Ishikawa (cell line): ENCODE data around the gene NAP1L5.

Source experiments
- CEBPB ChIP-seq: IDR thresholded peaks from 2 replicates; pipeline ENCODE4 v1.6.1; 2012
- CREB1 ChIP-seq: IDR thresholded peaks from 2 replicates; pipeline ENCODE4 v1.6.1; 2012; ENCODE audit warnings: low read depth
- EGR1 ChIP-seq: IDR thresholded peaks from 2 replicates; pipeline ENCODE4 v1.6.1; 2012
- EP300 ChIP-seq: IDR thresholded peaks from 2 replicates; pipeline ENCODE4 v1.6.1; 2012; ENCODE audit warnings: borderline replicate concordance
- FOXM1 ChIP-seq: IDR thresholded peaks from 2 replicates; pipeline ENCODE4 v1.6.1; 2012; ENCODE audit warnings: low read depth, borderline replicate concordance
- MAX ChIP-seq: IDR thresholded peaks from 2 replicates; pipeline ENCODE4 v1.6.1; 2012
- NFIC ChIP-seq: IDR thresholded peaks from 2 replicates; pipeline ENCODE4 v1.6.1; 2012
- RAD21 ChIP-seq: IDR thresholded peaks from 2 replicates; pipeline ENCODE4 v1.6.1; 2012; ENCODE audit warnings: low read depth
- REST ChIP-seq: IDR thresholded peaks from 2 replicates; pipeline ENCODE4 v1.6.1; 2012; ENCODE audit warnings: low read depth, mild to moderate bottlenecking
- TAF1 ChIP-seq: IDR thresholded peaks from 2 replicates; pipeline ENCODE4 v1.6.1; 2012; ENCODE audit warnings: low read depth, mild to moderate bottlenecking
- TCF12 ChIP-seq: IDR thresholded peaks from 2 replicates; pipeline ENCODE4 v1.6.1; 2012; ENCODE audit warnings: low read depth
- TEAD4 ChIP-seq: IDR thresholded peaks from 2 replicates; pipeline ENCODE4 v1.6.1; 2012
- USF1 ChIP-seq: IDR thresholded peaks from 2 replicates; pipeline ENCODE4 v1.6.1; 2012
- YY1 ChIP-seq: IDR thresholded peaks from 2 replicates; pipeline ENCODE4 v1.6.1; 2012; ENCODE audit warnings: low read depth
- ZBTB7A ChIP-seq: IDR thresholded peaks from 2 replicates; pipeline ENCODE4 v1.6.1; 2012; ENCODE audit warnings: low read depth

Gene NAP1L5

GRCh38 chr4:88725143-88725542 lies 27.5 kb upstream of the NAP1L5 start:
- TF ChIP-seq CEBPB (no peak), YY1 (no peak), EGR1 (no peak), TEAD4 (no peak), ZBTB7A (no peak), NFIC (no peak), CREB1 (no peak), EP300 (no peak), USF1 (no peak), REST (no peak), MAX (no peak), TAF1 (no peak), FOXM1 (no peak), TCF12 (no peak), RAD21 (no peak)

GRCh38 chr4:88724406-88724805 lies 26.8 kb upstream of the NAP1L5 start:
- no peak for TF ChIP-seq YY1
- TF ChIP-seq CREB1 = no peak
- no peak for TF ChIP-seq ZBTB7A
- TF ChIP-seq FOXM1 = no peak
- no peak for TF ChIP-seq MAX
- no peak for TF ChIP-seq REST
- no peak for TF ChIP-seq EGR1

- TF ChIP-seq EGR1 = no peak
- TF ChIP-seq TAF1 = no peak
- TF ChIP-seq TEAD4 = no peak
- no peak for TF ChIP-seq CEBPB
- TF ChIP-seq RAD21 = no peak
- no peak for TF ChIP-seq EP300
- TF ChIP-seq USF1 = no peak
- TF ChIP-seq REST = no peak
- no peak for TF ChIP-seq TCF12
- no peak for TF ChIP-seq YY1
- TF ChIP-seq ZBTB7A = no peak
Measured at GRCh38 chr4:88722828-88723227, 25.2 kb upstream of the NAP1L5 start.

GRCh38 chr4:88722276-88722780 lies 24.7 kb upstream of the NAP1L5 start:
- no peak for TF ChIP-seq TEAD4
